NCI-H2227 (cell line): ENCODE results near the gene SH3PXD2B.

Experiments
- DNase-seq: peaks from one replicate; lab custom pipeline; 2025; ENCODE audit not compliant: unreplicated experiment; lab: John Stamatoyannopoulos, UW

Gene SH3PXD2B

DNA sequence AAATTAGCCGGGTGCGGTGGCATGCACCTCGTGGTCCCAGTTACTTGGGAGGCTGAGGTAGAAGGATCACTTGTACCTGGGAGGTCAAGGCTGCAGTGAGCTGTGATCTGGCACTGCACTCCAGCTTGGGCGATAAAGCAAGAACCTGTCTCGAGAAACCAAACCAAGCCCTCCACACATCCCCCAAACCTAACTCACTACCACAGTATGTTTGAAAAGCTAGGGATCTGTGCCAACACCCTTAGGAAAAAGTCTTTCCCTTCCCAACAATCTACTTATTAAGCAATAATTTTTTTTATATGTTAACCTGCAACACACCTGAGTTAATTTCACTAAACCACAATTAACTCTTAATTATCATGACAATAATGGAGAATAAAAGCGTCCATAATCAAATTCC is 173.0 kb downstream of the SH3PXD2B start:
- no peak for DNase-seq

DNA sequence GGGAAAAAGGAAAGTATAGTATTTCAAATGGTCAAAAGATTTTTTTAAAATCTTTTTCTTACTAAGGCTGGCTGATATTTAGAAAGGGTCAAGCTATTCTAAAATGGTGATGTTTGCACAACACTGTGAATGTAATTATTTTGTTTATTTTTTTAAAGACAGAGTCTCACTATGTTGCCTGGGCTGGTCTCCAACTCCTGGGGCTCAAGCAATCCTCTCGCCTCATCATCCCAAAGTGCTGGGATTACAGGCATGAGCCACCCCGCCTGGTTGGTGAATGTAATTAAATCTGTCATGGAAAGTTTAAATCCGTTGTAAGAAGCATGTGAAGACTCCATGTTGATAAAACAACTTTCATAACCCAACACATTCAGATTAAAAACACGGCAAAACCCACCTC is 173.4 kb downstream of the SH3PXD2B start:
- no peak for DNase-seq

DNA sequence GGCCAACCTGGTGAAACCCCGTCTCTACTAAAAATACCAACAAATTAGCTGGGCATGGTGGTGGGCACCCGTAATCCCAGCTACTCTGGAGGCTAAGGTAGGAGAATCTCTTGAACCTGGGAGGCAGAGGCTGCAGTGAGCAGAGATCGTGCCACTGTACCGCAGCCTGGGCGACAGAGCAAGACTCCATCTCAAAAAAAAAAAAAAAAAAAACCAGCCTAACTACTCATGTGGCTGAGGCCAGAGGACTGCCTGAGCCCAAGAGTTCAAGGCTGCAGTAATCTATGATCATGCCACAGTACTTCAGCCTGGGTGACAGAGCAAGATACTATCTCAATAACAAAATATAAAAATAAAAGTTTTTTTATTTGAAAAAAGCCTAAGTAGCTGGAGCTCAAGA is 174.0 kb downstream of the SH3PXD2B start:
- no peak for DNase-seq

DNA sequence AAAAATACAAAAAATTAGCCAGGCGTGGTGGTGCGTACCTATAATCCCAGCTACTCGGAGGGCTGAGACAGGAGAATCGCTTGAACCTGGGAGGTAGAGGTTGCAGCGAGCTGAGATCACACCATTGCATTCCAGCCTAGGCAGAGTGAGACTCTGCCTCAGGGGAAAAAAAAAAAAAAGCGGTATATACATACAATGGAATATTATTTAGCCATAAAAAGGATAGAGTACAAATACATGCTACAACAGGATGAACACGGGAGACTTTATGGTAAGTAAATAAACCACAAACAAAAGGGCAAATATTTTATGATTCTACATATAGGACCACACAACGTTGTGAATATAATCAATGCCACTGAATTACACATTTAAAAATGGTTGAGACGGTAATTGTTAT is 176.0 kb downstream of the SH3PXD2B start:
- no peak for DNase-seq

DNA sequence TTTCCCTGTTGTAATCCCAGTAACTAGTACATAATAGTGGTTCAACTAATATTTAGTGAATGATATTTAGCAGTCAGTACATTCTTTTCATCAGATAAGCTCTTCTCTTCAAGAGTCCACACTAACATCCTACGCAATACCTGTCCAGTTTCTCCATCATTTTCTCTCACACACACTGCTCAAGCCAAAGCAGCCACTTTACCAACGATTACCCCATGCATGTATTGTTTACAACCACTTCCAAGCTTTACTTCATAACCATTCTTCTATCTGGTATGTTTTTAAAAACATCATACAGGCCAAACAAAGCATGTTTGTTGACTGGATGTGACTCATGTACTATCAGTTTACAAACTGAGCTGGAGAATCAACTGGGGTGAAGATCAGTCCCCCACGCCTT is 178.1 kb downstream of the SH3PXD2B start:
- DNase-seq, result no peak
